Ovary (tissue), 9 donors: Measurements from ENCODE around the gene CLIC5. TPM values are rescaled to one million over a fixed set of nuclear protein-coding genes. Genes with fewer than 3 reads are reported as not detected.

ENCODE experiments used
- DNase-seq, 5 donors: peaks; one replicate each; pipeline ENCODE4 v3.0.0-alpha.2; 2019 to 2020
- H3K27ac ChIP-seq, 2 donors: fragments of 200-600 bp; one replicate each; pipeline versions ENCODE4 v1.5.1 to v1.8.0; 2019 to 2022
- H3K27me3 ChIP-seq: fragments of 200-600 bp; one replicate; pipeline ENCODE4 v1.8.0; 2022
- H3K36me3 ChIP-seq: fragments of 200-600 bp; sonication (generic); one replicate; pipeline ENCODE4 v1.5.1; 2019
- H3K4me1 ChIP-seq: one replicate; pipeline ENCODE4 v1.8.1; 2013; ENCODE audit warnings: mild to moderate bottlenecking, moderate library complexity; ENCODE audit not compliant: insufficient read depth
- H3K4me3 ChIP-seq: fragments of 200-600 bp; sonication (generic); one replicate; pipeline ENCODE4 v1.5.1; 2017
- H3K9me3 ChIP-seq, 2 donors: fragments of 200-600 bp in 1 of 2; sonication (generic) in 1 of 2; one replicate each; pipeline versions ENCODE4 v1.5.1 to v1.8.1; 2013 to 2019; ENCODE audit warnings: mild to moderate bottlenecking in 1 of 2, moderate library complexity in 1 of 2
- EP300 ChIP-seq: sonication (generic); formaldehyde crosslinking; IDR thresholded peaks from one replicate; pipeline ENCODE4 v1.6.1; 2017; ENCODE audit warnings: antibody characterized with exemption
- POLR2A ChIP-seq: fragments of 450-650 bp; IDR thresholded peaks from one replicate; pipeline ENCODE4 v1.6.1; 2017; ENCODE audit warnings: antibody characterized with exemption, mild to moderate bottlenecking, moderate library complexity
- WGBS, 3 donors: extraction: QIAGEN DNeasy Blood & Tissue Kit in 1 of 3; methylation state at CpG; one replicate each; pipeline versions ENCODE4 v1.1.5 to v1.1.7; 2013 to 2017; 5-methylcytosine and 5-hydroxymethylcytosine counted together
- intact Hi-C, 4 donors: fragments of 100-400 bp; cut with DNase I; formaldehyde crosslinking; loops; one replicate each; pipeline versions ENCODE4 v1.11.0 to v1.15.1; 2022 to 2023
- polyA plus RNA-seq, 2 donors: library from polyadenylated mRNA; stranded (reverse); fragments of 200-250 nt in 1 of 2; fragments of 350-450 nt in 1 of 2; fragmentation: Illumina TruSeq in 1 of 2; extraction: RNeasy Lipid Tissue Mini Kit (QIAGEN cat#74804) in 1 of 2; gene quantifications; one replicate each; pipeline ENCODE4 v1.2.3, GENCODE V29; 2013 to 2014
- total RNA-seq, 7 donors: library from RNA; depleted of rRNA in 2 of 7; stranded (reverse); fragments of >200 nt in 2 of 7; fragmentation: NEBNext Ultra II Directional in 3 of 7; extraction: Animal tissue kit (Norgen Biotek cat#: 25700) in 3 of 7; gene quantifications; one replicate each; pipeline versions ENCODE4 v1.1.0 to v1.2.4, GENCODE V29; 2016 to 2023
- TF ChIP-seq, protein P1 (sequence below), 3 donors: fragments of 450-650 bp in 2 of 3; fragments of 200-600 bp in 1 of 3; IDR thresholded peaks; one replicate each; pipeline versions ENCODE4 v1.5.1 to v1.8.0; 2016 to 2022; ENCODE audit warnings: antibody characterized with exemption in 3 of 3, mild to moderate bottlenecking in 1 of 3
- donor health status: DM: no; HTN: no; CAD: no; lungs with moderate emphysema.
- donor health status: DM: no; HTN: no; CAD: no.
- donor health status: Bipolar disorder and iron deficiency.
- donor health status: DM: yes; HTN: yes; CAD: no.
- donor health status: DM: no; HTN: no; CAD: no.
- donor health status: DM: yes; HTN: yes; CAD: no.

Gene CLIC5
- total and polyA plus RNA-seq, 9 donors, result 0.27 to 42.3 (median 2.0) TPM

GRCh38 chr6:46014511-46015118 is 1.0 kb downstream of the CLIC5 start:
- H3K9me3 ChIP-seq, result no peaks in the 10 kb centered on the region
- no peak for DNase-seq
- peak overlapping the region; percentile 34 for H3K4me3 ChIP-seq
- H3K4me1 ChIP-seq, result peaks cover 4% of the 10 kb centered on the region
- intact Hi-C loops, result no loop called here
- no peaks in the 10 kb centered on the region for H3K36me3 ChIP-seq
- no peaks in the 10 kb centered on the region for H3K27me3 ChIP-seq
- H3K27ac ChIP-seq, result no peak overlapping the region
- TF ChIP-seq EP300 (no peak), POLR2A (no peak)
- TF ChIP-seq, protein P1, sequence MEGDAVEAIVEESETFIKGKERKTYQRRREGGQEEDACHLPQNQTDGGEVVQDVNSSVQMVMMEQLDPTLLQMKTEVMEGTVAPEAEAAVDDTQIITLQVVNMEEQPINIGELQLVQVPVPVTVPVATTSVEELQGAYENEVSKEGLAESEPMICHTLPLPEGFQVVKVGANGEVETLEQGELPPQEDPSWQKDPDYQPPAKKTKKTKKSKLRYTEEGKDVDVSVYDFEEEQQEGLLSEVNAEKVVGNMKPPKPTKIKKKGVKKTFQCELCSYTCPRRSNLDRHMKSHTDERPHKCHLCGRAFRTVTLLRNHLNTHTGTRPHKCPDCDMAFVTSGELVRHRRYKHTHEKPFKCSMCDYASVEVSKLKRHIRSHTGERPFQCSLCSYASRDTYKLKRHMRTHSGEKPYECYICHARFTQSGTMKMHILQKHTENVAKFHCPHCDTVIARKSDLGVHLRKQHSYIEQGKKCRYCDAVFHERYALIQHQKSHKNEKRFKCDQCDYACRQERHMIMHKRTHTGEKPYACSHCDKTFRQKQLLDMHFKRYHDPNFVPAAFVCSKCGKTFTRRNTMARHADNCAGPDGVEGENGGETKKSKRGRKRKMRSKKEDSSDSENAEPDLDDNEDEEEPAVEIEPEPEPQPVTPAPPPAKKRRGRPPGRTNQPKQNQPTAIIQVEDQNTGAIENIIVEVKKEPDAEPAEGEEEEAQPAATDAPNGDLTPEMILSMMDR (IDR thresholded peaks at IDR 0.05), result no peak
- 9 to 14% (median 12%) methylated on average over 21 of the region's 21 CpGs for WGBS, 3 donors

DNA sequence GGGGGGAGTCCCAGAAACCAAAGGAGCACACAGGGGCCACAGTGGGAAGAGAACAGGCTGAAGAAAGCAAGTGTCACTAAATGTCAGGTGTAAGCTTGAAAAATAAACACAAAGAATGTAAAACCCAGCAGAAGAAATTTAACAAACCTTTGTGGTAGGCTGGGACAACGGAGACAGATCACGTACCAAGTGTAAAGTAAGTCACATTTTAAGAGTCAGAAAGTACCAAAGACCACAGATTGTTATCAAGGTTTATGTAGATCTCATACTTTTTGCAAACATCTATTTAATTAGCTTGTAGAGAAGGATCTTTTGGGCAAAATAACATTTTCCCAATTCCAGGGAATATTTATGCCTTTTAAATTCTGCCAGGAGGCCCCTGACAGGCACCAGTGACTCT is 1.6 kb downstream of the CLIC5 start:
- DNase-seq, result no peak
- Histone ChIP-seq H3K4me3 (no peak overlapping the region), H3K9me3 (no peaks in the 10 kb centered on the region), H3K36me3 (no peaks in the 10 kb centered on the region), H3K4me1 (peaks cover 4% of the 10 kb centered on the region), H3K27me3 (no peaks in the 10 kb centered on the region), H3K27ac (no peak overlapping the region)
- WGBS, 3 donors, result 90 to 97% (median 96%) methylated on average over 2 of the region's 2 CpGs
- no peak for TF ChIP-seq EP300
- no peak for TF ChIP-seq POLR2A
- TF ChIP-seq, protein P1 (IDR thresholded peaks at IDR 0.05), result no peak
- intact Hi-C loops, result no loop called here

DNA sequence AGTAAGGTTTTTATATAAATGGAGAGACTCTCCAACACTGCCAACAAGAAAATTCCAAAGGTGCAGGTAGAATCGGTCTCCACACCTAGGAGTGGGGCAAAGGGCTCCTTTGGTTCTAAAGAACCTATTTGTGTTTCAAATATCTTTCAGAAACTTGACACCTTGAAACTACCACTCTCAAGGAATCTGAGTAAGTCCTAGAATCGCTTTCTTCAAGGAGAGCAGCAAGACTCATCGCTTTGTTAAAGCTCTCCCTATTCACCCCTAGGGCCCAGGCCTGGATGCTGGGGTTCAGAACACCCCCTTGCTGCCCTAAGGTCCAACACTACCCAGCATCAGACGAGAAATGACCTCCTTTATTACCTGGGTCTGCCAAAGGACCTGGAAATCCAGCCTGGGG is 2.0 kb downstream of the CLIC5 start:
- WGBS, 3 donors, result 93 to 98% (median 94%) methylated on average over 4 of the region's 4 CpGs
- intact Hi-C loops, result no loop called here
- H3K4me3 ChIP-seq, result no peak overlapping the region

GRCh38 chr6:46012834-46013233 is 2.8 kb downstream of the CLIC5 start:
- H3K9me3 ChIP-seq, result no peaks in the 10 kb centered on the region
- no peaks in the 10 kb centered on the region for H3K27me3 ChIP-seq
- H3K4me3 ChIP-seq, result no peak overlapping the region
- peaks cover 4% of the 10 kb centered on the region for H3K4me1 ChIP-seq
- intact Hi-C loops, result no loop called here
- no peaks in the 10 kb centered on the region for H3K36me3 ChIP-seq
- DNase-seq, result no peak
- WGBS, 3 donors, result 86 to 98% (median 96%) methylated on average over 1 of the region's 1 CpG
- no peak overlapping the region for H3K27ac ChIP-seq
- TF ChIP-seq EP300 (no peak), POLR2A (no peak)
- TF ChIP-seq, protein P1 (IDR thresholded peaks at IDR 0.05), result no peak

More for the DNA sequence above, 2.0 kb downstream of the CLIC5 start:
- no peak overlapping the region for H3K27ac ChIP-seq
- TF ChIP-seq EP300 (no peak), POLR2A (no peak)
- TF ChIP-seq, protein P1 (IDR thresholded peaks at IDR 0.05), result no peak
- no peaks in the 10 kb centered on the region for H3K36me3 ChIP-seq
- no peaks in the 10 kb centered on the region for H3K9me3 ChIP-seq
- peaks cover 4% of the 10 kb centered on the region for H3K4me1 ChIP-seq
- H3K27me3 ChIP-seq, result no peaks in the 10 kb centered on the region
- DNase-seq, result no peak
